K562 (cell line): ENCODE data around the gene MAP3K14. TPM values are rescaled to one million over a fixed set of nuclear protein-coding genes. Genes with fewer than 3 reads are reported as not detected.

Experiments
- ATAC-seq: fragments of 200-7000 bp; cut with Tn5 transposase; 3 replicates; pipeline ENCODE4 v1.9.1; 2020; ENCODE audit warnings: moderate library complexity
- BruUV-seq: library from RNA; stranded (reverse); fragments of 400-500 nt; replicated peaks from 2 replicates; lab custom pipeline; 2021; lab: Mats Ljungman, UMichigan
- CTCF ChIA-PET: fragments of 300-600 bp; formaldehyde crosslinking; extraction: SDS; loops from one replicate; lab custom pipeline; 2021; ENCODE audit warnings: low intra/inter-chr PET ratio; lab: Yijun Ruan, JAX
- POLR2A ChIA-PET: fragments of 300-600, 350-650 bp; sonication (Branson Sonifier 250); formaldehyde crosslinking; extraction: SDS; loops from one replicate; lab custom pipeline; 2021; ENCODE audit warnings: antibody characterized with exemption, inconsistent platforms; lab: Yijun Ruan, JAX
- DNase-seq, 4 experiments: peaks; one replicate each; pipeline versions ENCODE4 v3.0.0 to v3.0.0-alpha.2; 2011 to 2018; ENCODE audit warnings: low spot score in 3 of 4, mixed read lengths in 3 of 4; ENCODE audit errors: extremely low read depth in 1 of 4
- FAIRE-seq: peaks from 2 replicates; lab custom pipeline; 2011; peaks lifted over from hg19 to GRCh38; lab: Jason Lieb, UNC
- H2AFZ ChIP-seq: 2 replicates; pipeline ENCODE4 v1.6.0; 2011; ENCODE audit warnings: low read depth, low read length, control low read depth, inconsistent platforms
- H3K27ac ChIP-seq: fragments of 200-600 bp; 3 replicates; pipeline ENCODE4 v1.8.0; 2011; ENCODE audit warnings: low read depth, mild to moderate bottlenecking, control low read depth, inconsistent platforms, low read length, moderate library complexity, mixed read lengths; ENCODE audit errors: extremely low read depth
- H3K27me3 ChIP-seq, 2 experiments: fragments of 300-600 bp in 1 of 2; 2 replicates in 1 of 2; 3 replicates in 1 of 2; pipeline versions ENCODE4 v1.6.0 to v1.8.0; 2011; ENCODE audit warnings: inconsistent platforms in 2 of 2, low read length in 2 of 2, mild to moderate bottlenecking in 1 of 2, mixed read lengths in 1 of 2, moderate library complexity in 1 of 2; ENCODE audit not compliant: control insufficient read depth in 2 of 2, insufficient read depth in 2 of 2
- H3K36me3 ChIP-seq: fragments of 300-600 bp; 3 replicates; pipeline ENCODE4 v1.8.0; 2011; ENCODE audit warnings: mild to moderate bottlenecking, low read length, inconsistent platforms; ENCODE audit not compliant: control insufficient read depth, insufficient read depth
- H3K4me1 ChIP-seq, 2 experiments: fragments of 200-600 bp in 1 of 2; replicated peaks in 1 of 2; 2 replicates in 1 of 2; 3 replicates in 1 of 2; pipeline versions ENCODE4 v1.5.1 to v1.8.0; 2011; ENCODE audit warnings: inconsistent platforms in 2 of 2, low read length in 2 of 2, mild to moderate bottlenecking in 1 of 2, mixed read lengths in 1 of 2, moderate library complexity in 1 of 2; ENCODE audit not compliant: control insufficient read depth in 2 of 2, insufficient read depth in 2 of 2
- H3K4me2 ChIP-seq: 2 replicates; pipeline ENCODE4 v1.6.1; 2011; ENCODE audit warnings: low read length, control low read depth, inconsistent platforms, mixed read lengths; ENCODE audit not compliant: insufficient read depth
- H3K4me3 ChIP-seq: fragments of 200-600 bp; sonication (generic), shearing (Covaris generic); 2 replicates; pipeline ENCODE4 v1.5.1; 2016; ENCODE audit warnings: control low read depth, inconsistent platforms
- H3K79me2 ChIP-seq: fragments of 200-600 bp; 3 replicates; pipeline ENCODE4 v1.8.0; 2011; ENCODE audit warnings: low read length, inconsistent platforms; ENCODE audit not compliant: control insufficient read depth, insufficient read depth
- H3K9ac ChIP-seq, 2 experiments: 2 replicates each; pipeline versions ENCODE4 v1.6.0 to v1.6.1; 2011; ENCODE audit warnings: low read depth in 2 of 2, low read length in 2 of 2, control low read depth in 1 of 2, inconsistent platforms in 1 of 2, mild to moderate bottlenecking in 1 of 2, mixed read lengths in 1 of 2; ENCODE audit not compliant: insufficient read depth in 1 of 2
- H3K9me1 ChIP-seq: one replicate; pipeline ENCODE4 v1.6.0; 2011; ENCODE audit warnings: inconsistent platforms, mild to moderate bottlenecking, low read length, moderate library complexity; ENCODE audit not compliant: control insufficient read depth, insufficient read depth
- H3K9me3 ChIP-seq: replicated peaks from 2 replicates; pipeline ENCODE4 v1.5.1; 2011; ENCODE audit warnings: low read depth, low read length, inconsistent platforms; ENCODE audit not compliant: control insufficient read depth, insufficient read depth
- H4K20me1 ChIP-seq: replicated peaks from 2 replicates; pipeline ENCODE4 v1.6.1; 2011; ENCODE audit warnings: low read length, inconsistent platforms, mixed read lengths; ENCODE audit not compliant: control insufficient read depth, insufficient read depth
- CEBPG ChIP-seq, 3 experiments: fragments of 200-800 bp in 1 of 3; sonication (Bioruptor generic) in 1 of 3; sonication (generic) in 1 of 3; formaldehyde crosslinking in 1 of 3; IDR thresholded peaks in 2 of 3; conservative IDR thresholded peaks in 1 of 3; 2 replicates each; pipeline versions ENCODE4 v1.6.1 to v1.8.0; 2016 to 2022; ENCODE audit warnings: missing compliant biosample characterization in 2 of 3, missing genetic modification characterization in 2 of 3, mild to moderate bottlenecking in 1 of 3, missing genetic modification reagents in 1 of 3
- CHCHD3 ChIP-seq: fragments of 250-450 bp; sonication (Bioruptor Pico); IDR thresholded peaks from 2 replicates; pipeline ENCODE4 v2.1.2; 2022; ENCODE audit warnings: mild to moderate bottlenecking
- ELF4 ChIP-seq: fragments of 450-650 bp; formaldehyde crosslinking; IDR thresholded peaks from 2 replicates; pipeline ENCODE4 v1.4.0; 2022; ENCODE audit warnings: missing genetic modification characterization
- FIP1L1 ChIP-seq: fragments of 200-400 bp; formaldehyde crosslinking; IDR thresholded peaks from 2 replicates; pipeline ENCODE4 v1.6.1; 2018; ENCODE audit warnings: mild to moderate bottlenecking, low read depth, low read length; ENCODE audit not compliant: poor library complexity, severe bottlenecking
- FOXM1 ChIP-seq, 2 experiments: fragments of 450-650 bp in 1 of 2; sonication (generic) in 1 of 2; formaldehyde crosslinking in 1 of 2; IDR thresholded peaks; 2 replicates each; pipeline versions ENCODE4 v1.6.1 to v1.9.0; 2017 to 2022; ENCODE audit warnings: low read depth in 2 of 2, mild to moderate bottlenecking in 2 of 2, missing genetic modification reagents in 1 of 2, moderate library complexity in 1 of 2
- GATA2 ChIP-seq: sonication (generic); formaldehyde crosslinking; IDR thresholded peaks from 2 replicates; pipeline ENCODE4 v1.4.0; 2020; ENCODE audit warnings: mild to moderate bottlenecking, missing genetic modification reagents
- LEF1 ChIP-seq: fragments of 450-650 bp; IDR thresholded peaks from 2 replicates; pipeline ENCODE4 v1.6.1; 2016; ENCODE audit warnings: mild to moderate bottlenecking
- MYNN ChIP-seq, 2 experiments: sonication (generic); formaldehyde crosslinking in 1 of 2; IDR thresholded peaks; 2 replicates each; pipeline versions ENCODE4 v1.5.0 to v1.6.1; 2016 to 2020; ENCODE audit warnings: antibody characterized with exemption in 1 of 2, missing genetic modification reagents in 1 of 2
- NCOR1 ChIP-seq: fragments of 450-650 bp; IDR thresholded peaks from 2 replicates; pipeline ENCODE4 v1.6.1; 2016; ENCODE audit warnings: mild to moderate bottlenecking, moderate library complexity
- NFRKB ChIP-seq: fragments of 450-650 bp; IDR thresholded peaks from 2 replicates; pipeline ENCODE4 v1.6.1; 2016; ENCODE audit warnings: low read depth
- NR1H2 ChIP-seq: sonication (generic); formaldehyde crosslinking; IDR thresholded peaks from 2 replicates; pipeline ENCODE4 v1.4.0; 2020; ENCODE audit warnings: mild to moderate bottlenecking, missing genetic modification reagents
- PCBP2 ChIP-seq: fragments of 200-400 bp; formaldehyde crosslinking; IDR thresholded peaks from 2 replicates; pipeline ENCODE4 v1.6.1; 2018; ENCODE audit warnings: low read length, low read depth, mild to moderate bottlenecking, moderate library complexity; ENCODE audit not compliant: poor library complexity, severe bottlenecking
- RBM22 ChIP-seq: fragments of 200-400 bp; formaldehyde crosslinking; IDR thresholded peaks from 2 replicates; pipeline ENCODE4 v1.6.1; 2018; ENCODE audit warnings: low read length, low read depth; ENCODE audit not compliant: poor library complexity, severe bottlenecking
- RFX5 ChIP-seq: IDR thresholded peaks from 2 replicates; pipeline ENCODE4 v1.6.1; 2011; ENCODE audit warnings: low read depth, mild to moderate bottlenecking, improper control_type of control experiment, low read length
- SETDB1 ChIP-seq: IDR thresholded peaks from one replicate; pipeline ENCODE4 v1.6.1; 2012; ENCODE audit warnings: low read length, control low read depth, inconsistent platforms
- TFAP4 ChIP-seq: sonication (generic); formaldehyde crosslinking; IDR thresholded peaks from 2 replicates; pipeline ENCODE4 v1.8.0; 2022; ENCODE audit warnings: missing genetic modification reagents, mild to moderate bottlenecking, moderate library complexity, borderline replicate concordance
- YY1 ChIP-seq, 3 experiments: IDR thresholded peaks; 2 replicates each; pipeline ENCODE4 v1.6.1; 2011; ENCODE audit warnings: low read length in 2 of 3, mild to moderate bottlenecking in 2 of 3, moderate library complexity in 2 of 3, borderline replicate concordance in 1 of 3, control low read depth in 1 of 3, low read depth in 1 of 3; ENCODE audit not compliant: insufficient read depth in 3 of 3, insufficient replicate concordance in 2 of 3, control insufficient read depth in 1 of 3, insufficient read length in 1 of 3; ENCODE audit errors: extremely low read depth in 1 of 3
- ZC3H11A ChIP-seq: IDR thresholded peaks from 2 replicates; pipeline ENCODE4 v1.6.1; 2012; ENCODE audit warnings: low read depth, low read length, improper control_type of control experiment
- ZNF143 ChIP-seq: sonication (generic); formaldehyde crosslinking; IDR thresholded peaks from 2 replicates; pipeline ENCODE4 v1.9.0; 2022; ENCODE audit warnings: mild to moderate bottlenecking, missing genetic modification reagents
- ZNF316 ChIP-seq: fragments of 450-650 bp; IDR thresholded peaks from 2 replicates; pipeline ENCODE4 v1.6.1; 2016
- WGBS: fragments of 100-300 bp; shearing (Covaris generic); methylation state at CpG from one replicate; pipeline ENCODE4 v1.1.6; 2016; ENCODE audit warnings: low coverage, mixed read lengths; ENCODE audit not compliant: insufficient coverage; ENCODE audit errors: missing lambda C conversion rate; 5-methylcytosine and 5-hydroxymethylcytosine counted together
- in situ Hi-C: fragments of 300-500 bp; cut with MboI; formaldehyde crosslinking; loops from 4 replicates; pipeline ENCODE4 v1.15.0; 2018; ENCODE audit warnings: inconsistent platforms, mixed read lengths
- intact Hi-C: fragments of 100-400 bp; cut with micrococcal nuclease; formaldehyde crosslinking; loops from 2 replicates; pipeline ENCODE4 v1.14.2; 2022
- polyA plus RNA-seq, 8 experiments: library from polyadenylated mRNA; depleted of rRNA in 4 of 8; stranded (reverse) in 5 of 8; unstranded in 3 of 8; fragments of >200 nt; fragmentation: Nextera tagmentation in 2 of 8; fragmentation: Illumina TruSeq in 1 of 8; extraction: Ambion mirVana in 2 of 8; extraction: Trizol in 1 of 8; gene quantifications; 2 replicates each; pipeline versions ENCODE4 v1.2.1 to v1.2.3, GENCODE V29; 2011 to 2014; ENCODE audit warnings: inconsistent platforms in 1 of 8, missing spikeins in 1 of 8
- total RNA-seq, 7 experiments: library from RNA; depleted of rRNA in 6 of 7; stranded (reverse); fragments of >200 nt in 6 of 7; fragmentation: Illumina TruSeq in 2 of 7; extraction: Trizol in 2 of 7; gene quantifications; 2 replicates each; pipeline versions ENCODE4 v1.2.1 to v1.2.3, GENCODE V29; 2011 to 2021; ENCODE audit warnings: low replicate concordance in 1 of 7
- TF ChIP-seq, protein P1 (sequence below): fragments of 250-450 bp; sonication (Bioruptor Pico); IDR thresholded peaks from 2 replicates; pipeline ENCODE4 v1.8.0; 2021; ENCODE audit warnings: moderate library complexity, mild to moderate bottlenecking, inconsistent platforms

The MAP3K14 gene
- total and polyA plus RNA-seq, 9 of the 15 experiments (the other 6 are each of a cell fraction or from before 2014, with no cell fraction given), result 0.45 to 8.7 (median 3.2) TPM

- intact Hi-C loops, result no loop called here
- TF ChIP-seq TFAP4 (CRISPR knock-in tag) (no peak; the same call in 1 of the 2 replicates), CHCHD3 (CRISPR knock-in tag) (no peak), FIP1L1 (no peak), CEBPG (CRISPR knock-in tag; IDR thresholded peaks at IDR 0.05) (no peak), CEBPG (tag; conservative IDR thresholded peaks at IDR 0.05 in 1 of 2, IDR thresholded peaks at IDR 0.05 in 1 of 2) (no peak), RBM22 (no peak), SETDB1 (no peak), YY1 (IDR thresholded peaks at IDR 0.05; ENCODE audit: borderline replicate concordance in 1 of 3, control insufficient read depth in 1 of 3, extremely low read depth in 1 of 3, insufficient read depth in 3 of 3, insufficient read length in 1 of 3, insufficient replicate concordance in 2 of 3, low read depth in 1 of 3, low read length in 2 of 3) (no peak), ELF4 (CRISPR knock-in tag) (no peak), RFX5 (no peak), FOXM1 (IDR thresholded peaks at IDR 0.05; ENCODE audit: low read depth) (no peak), FOXM1 (CRISPR knock-in tag; IDR thresholded peaks at IDR 0.05; ENCODE audit: low read depth) (no peak), ZC3H11A (no peak), NFRKB (no peak), LEF1 (no peak), NCOR1 (peak; percentile 56), NR1H2 (CRISPR knock-in tag) (no peak), MYNN (IDR thresholded peaks at IDR 0.05) (peak; percentile 34; the same call in 1 of the 2 replicates), MYNN (CRISPR knock-in tag; IDR thresholded peaks at IDR 0.05) (no peak), ZNF316 (peak; percentile 67), PCBP2 (no peak), GATA2 (CRISPR knock-in tag) (no peak), ZNF143 (no peak)
- TF ChIP-seq, protein P1, sequence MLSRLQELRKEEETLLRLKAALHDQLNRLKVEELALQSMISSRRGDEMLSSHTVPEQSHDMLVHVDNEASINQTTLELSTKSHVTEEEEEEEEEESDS, result no peak
These were observed 23.2 kb downstream of the MAP3K14 start for GRCh38 chr17:45293413-45294211.

More at GRCh38 chr17:45293413-45294211, 23.2 kb downstream of the MAP3K14 start:
- ATAC-seq, result peak; percentile 67
- in situ Hi-C loops, result no loop called here
- DNase-seq, result peak; percentile 28 to 62 (median 41)
- peaks cover 25% of the 10 kb centered on the region for H3K79me2 ChIP-seq
- peaks cover 19 to 24% of the 10 kb centered on the region in 2 experiments for H3K4me1 ChIP-seq
- ChIA-PET CTCF (interaction anchor here (0.6 kb wide), 1 partner anchor 11 kb away, joined by 3 read pairs; no protein-coding TSS in a partner anchor), POLR2A (interaction anchor here (0.5 to 1.4 kb wide), 8 partner anchors 8 to 144 kb away, joined by 3 to 6 read pairs (median 3); partner anchors contain the start of gene MAP3K14)
- peaks cover 36% of the 10 kb centered on the region for H4K20me1 ChIP-seq
- H3K9me1 ChIP-seq, result peaks cover 1% of the 10 kb centered on the region
- peak overlapping the region in 1 of 2 experiments; percentile 79; a peak in 2 of 4 replicates for H3K9ac ChIP-seq
- H3K4me2 ChIP-seq, result no peak overlapping the region
- WGBS, result 36% methylated on average over 9 of the region's 10 CpGs
- H3K4me3 ChIP-seq, result no peak overlapping the region
- no TSS peak for BruUV-seq
- FAIRE-seq, result peak; percentile 79
- no peak overlapping the region for H3K27ac ChIP-seq
- H3K36me3 ChIP-seq, result peaks cover 35% of the 10 kb centered on the region
- H3K9me3 ChIP-seq, result no peaks in the 10 kb centered on the region
- no peak overlapping the region for H2AFZ ChIP-seq
- no peaks in the 10 kb centered on the region for H3K27me3 ChIP-seq
